Fibroblast of villous mesenchyme (primary cell): ENCODE data around the gene MTCH2. TPM values are rescaled to one million over a fixed set of nuclear protein-coding genes. Genes with fewer than 3 reads are reported as not detected.

Source experiments
- DNase-seq: peaks from one replicate; pipeline ENCODE4 v3.0.0-alpha.2; 2010; ENCODE audit warnings: low read depth
- H3K4me3 ChIP-seq: 2 replicates; pipeline ENCODE4 v1.5.1; 2011; ENCODE audit warnings: low read depth, mild to moderate bottlenecking, low read length
- CTCF ChIP-seq: IDR thresholded peaks from 2 replicates; pipeline ENCODE4 v1.5.1; 2012; ENCODE audit warnings: low read depth, mild to moderate bottlenecking, low read length; ENCODE audit not compliant: insufficient read depth
- total RNA-seq: library from RNA; depleted of rRNA; stranded (reverse); fragments of >200 nt; gene quantifications from 2 replicates; pipeline ENCODE4 v1.2.3, GENCODE V29; 2012

The MTCH2 gene
- total RNA-seq, 1 donor: 102 TPM

DNA sequence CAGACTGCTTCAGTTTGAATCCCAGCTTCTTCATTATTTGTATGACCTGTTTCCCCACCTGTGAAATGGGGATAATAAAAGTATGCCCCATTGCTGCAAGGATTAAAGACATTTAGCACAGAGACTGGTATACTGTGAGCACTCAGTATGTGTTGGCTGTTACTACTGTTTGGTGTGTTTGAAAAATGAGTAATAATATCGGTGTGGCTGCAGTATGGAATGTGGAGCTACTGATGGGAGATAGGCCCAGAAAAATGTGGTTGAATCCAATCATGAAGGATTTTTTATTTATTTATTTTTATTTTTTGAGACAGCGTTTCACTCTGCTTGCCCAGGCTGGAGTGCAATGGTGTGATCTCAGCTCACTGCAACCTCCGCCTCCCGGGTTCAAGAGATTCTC is 39.1 kb downstream of the MTCH2 start:
- no peak for DNase-seq
- no peak for TF ChIP-seq CTCF
- H3K4me3 ChIP-seq: no peak overlapping the region

DNA sequence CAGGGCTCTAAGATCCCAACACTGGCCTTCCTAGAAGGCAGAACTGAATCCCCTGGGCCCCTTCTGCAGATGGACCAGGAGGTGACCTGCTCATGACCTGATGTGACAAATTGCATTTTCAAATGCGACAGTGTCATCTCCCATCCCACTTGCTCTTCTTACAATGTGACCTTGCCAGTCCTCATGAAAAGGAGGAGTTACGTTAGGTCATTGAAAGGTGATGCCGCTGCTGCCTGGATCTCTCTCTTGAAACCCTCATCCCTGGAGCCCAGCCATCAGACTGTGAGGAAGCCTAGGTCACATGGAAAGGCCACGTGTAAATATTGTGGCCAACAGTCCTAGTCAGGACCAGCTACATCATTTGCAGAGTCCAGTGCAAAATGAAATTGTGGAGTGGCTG is 42.5 kb downstream of the MTCH2 start:
- no peak overlapping the region for H3K4me3 ChIP-seq
- no peak for DNase-seq
- no peak for TF ChIP-seq CTCF

- no peak overlapping the region for H3K4me3 ChIP-seq
- DNase-seq: no peak
- no peak for TF ChIP-seq CTCF
Measured at GRCh38 chr11:47595967-47596366, 46.4 kb downstream of the MTCH2 start.

DNA sequence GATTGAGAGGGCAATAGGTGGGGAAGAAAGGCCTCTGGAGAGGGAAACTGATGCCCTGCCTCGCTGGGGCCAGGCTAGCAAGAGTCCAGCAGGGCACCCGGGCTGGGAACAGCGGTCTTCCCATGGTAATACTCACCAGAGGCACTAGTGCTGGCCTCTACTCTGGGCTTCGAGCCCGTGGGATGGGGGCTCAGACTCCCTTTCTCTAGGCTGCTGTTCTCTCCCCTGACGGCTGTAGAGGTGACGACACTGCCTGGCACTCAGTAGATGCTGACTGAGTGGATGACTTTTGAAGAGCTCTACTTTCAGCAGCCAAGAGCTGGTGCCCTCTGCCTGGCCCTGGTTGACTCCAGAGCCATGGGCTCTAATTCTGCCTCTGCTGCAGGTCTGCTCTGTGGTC is 47.3 kb downstream of the MTCH2 start:
- no peak for DNase-seq

GRCh38 chr11:47593934-47594855 is 48.2 kb downstream of the MTCH2 start, which contains the start of gene C1QTNF4:
Gene C1QTNF4, minus strand, starts transcription at chr11:47594411. Its CDS starts 3,601 bp downstream, at chr11:47590810.
- no peak for TF ChIP-seq CTCF
- DNase-seq: no peak
- peak within 1 kb of the TSS; percentile 43 for H3K4me3 ChIP-seq

More for the DNA sequence above, 47.3 kb downstream of the MTCH2 start:
- no peak overlapping the region for H3K4me3 ChIP-seq
- TF ChIP-seq CTCF: no peak

DNA sequence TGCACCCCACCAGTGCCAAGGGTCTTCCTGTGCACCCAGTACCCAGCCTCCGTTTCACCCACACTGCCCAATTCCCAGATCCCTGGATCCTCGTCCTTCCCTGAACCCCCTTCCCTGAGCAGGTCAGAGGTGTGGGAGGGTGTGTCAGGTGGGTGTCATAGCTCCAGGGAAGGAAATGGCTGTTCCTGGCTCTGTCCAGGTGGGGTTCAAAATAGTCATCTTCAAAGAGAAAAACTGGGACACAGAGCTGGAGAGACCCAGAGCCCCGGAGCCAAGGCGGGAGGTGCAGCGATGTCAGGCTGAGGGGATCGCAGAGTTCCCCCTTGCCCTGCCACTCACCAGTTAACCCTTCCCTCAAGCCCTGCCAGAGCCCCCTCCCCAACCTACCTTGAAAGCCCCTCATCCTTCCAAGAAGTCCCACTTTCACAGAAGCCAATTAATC is 48.8 kb downstream of the MTCH2 start:
- H3K4me3 ChIP-seq: peak overlapping the region; percentile 43
- DNase-seq: no peak
- no peak for TF ChIP-seq CTCF

- no peak for DNase-seq
- no peak for TF ChIP-seq CTCF
- H3K4me3 ChIP-seq: no peak overlapping the region
Measured at GRCh38 chr11:47592970-47593369, 49.4 kb downstream of the MTCH2 start.
